Gastroesophageal sphincter (tissue), 3 donors: Measurements from ENCODE around the gene MAP1LC3A.

Experiments used
- POLR2A ChIP-seq, 2 donors: fragments of 450-650 bp; IDR thresholded peaks; one replicate each; pipeline ENCODE4 v1.6.1; 2017; ENCODE audit warnings: antibody characterized with exemption in 2 of 2, mild to moderate bottlenecking in 2 of 2, moderate library complexity in 1 of 2
- TF ChIP-seq, protein P1 (sequence below), 4 experiments: fragments of 200-600 bp in 2 of 4; fragments of 450-650 bp in 2 of 4; sonication (generic) in 1 of 4; IDR thresholded peaks; one replicate each; pipeline ENCODE4 v1.5.1; 2017 to 2019; ENCODE audit warnings: antibody characterized with exemption in 4 of 4, mild to moderate bottlenecking in 2 of 4, moderate library complexity in 2 of 4

- TF ChIP-seq, protein P1, sequence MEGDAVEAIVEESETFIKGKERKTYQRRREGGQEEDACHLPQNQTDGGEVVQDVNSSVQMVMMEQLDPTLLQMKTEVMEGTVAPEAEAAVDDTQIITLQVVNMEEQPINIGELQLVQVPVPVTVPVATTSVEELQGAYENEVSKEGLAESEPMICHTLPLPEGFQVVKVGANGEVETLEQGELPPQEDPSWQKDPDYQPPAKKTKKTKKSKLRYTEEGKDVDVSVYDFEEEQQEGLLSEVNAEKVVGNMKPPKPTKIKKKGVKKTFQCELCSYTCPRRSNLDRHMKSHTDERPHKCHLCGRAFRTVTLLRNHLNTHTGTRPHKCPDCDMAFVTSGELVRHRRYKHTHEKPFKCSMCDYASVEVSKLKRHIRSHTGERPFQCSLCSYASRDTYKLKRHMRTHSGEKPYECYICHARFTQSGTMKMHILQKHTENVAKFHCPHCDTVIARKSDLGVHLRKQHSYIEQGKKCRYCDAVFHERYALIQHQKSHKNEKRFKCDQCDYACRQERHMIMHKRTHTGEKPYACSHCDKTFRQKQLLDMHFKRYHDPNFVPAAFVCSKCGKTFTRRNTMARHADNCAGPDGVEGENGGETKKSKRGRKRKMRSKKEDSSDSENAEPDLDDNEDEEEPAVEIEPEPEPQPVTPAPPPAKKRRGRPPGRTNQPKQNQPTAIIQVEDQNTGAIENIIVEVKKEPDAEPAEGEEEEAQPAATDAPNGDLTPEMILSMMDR (IDR thresholded peaks at IDR 0.05) = no peak
- TF ChIP-seq POLR2A (IDR thresholded peaks at IDR 0.05) = no peak
Measured at GRCh38 chr20:34574861-34575260, 16.3 kb downstream of the MAP1LC3A start.
